Fibroblast of skin of abdomen (primary cell): ENCODE results near the gene SPIN1.

Experiments used
- DNase-seq: peaks from one replicate; pipeline ENCODE4 v3.0.0-alpha.2; 2013

The SPIN1 gene

DNA sequence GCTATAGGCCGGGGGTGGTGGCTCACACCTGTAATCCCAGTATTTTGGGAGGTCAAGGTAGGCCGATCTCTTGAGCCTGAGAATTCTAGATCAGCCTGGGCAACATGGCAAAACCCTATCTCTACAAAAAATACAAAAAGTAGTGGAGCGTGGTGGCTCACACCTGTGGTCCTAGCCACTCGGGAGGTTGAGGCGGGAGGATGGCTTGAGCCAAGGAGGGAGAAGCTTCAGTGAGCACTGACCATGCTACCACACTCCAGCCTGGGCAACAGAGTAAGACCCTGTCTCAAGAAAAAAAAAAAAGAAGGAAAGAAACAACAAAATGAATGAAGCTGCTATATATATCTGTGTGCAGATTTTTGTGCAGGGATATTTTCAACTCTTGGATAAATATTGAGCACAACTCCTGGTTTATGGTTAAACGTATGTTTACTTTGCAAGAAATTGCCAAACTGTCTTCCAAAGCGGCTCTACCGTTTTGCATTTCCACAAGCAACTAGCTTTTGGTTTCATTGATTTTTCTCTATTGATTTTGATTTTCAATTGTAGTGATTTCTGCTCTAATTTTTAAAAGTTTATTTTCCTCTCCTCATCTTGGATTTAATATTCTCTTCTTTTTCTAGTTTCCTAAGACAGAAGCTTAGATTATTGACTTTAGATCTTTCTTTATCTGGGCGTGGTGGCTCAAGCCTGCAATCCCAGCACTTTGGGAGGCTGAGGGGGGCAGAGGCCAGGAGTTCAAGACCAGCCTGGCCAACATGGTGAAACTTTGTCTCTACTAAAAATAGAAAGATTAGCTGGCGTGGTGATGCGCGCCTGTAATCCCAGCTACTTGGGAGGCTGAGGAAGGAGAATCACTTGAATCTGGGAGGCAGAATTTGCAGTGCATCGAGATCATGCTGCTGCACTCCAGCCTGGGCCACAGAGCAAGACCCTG, 49.2 kb downstream of the SPIN1 start:
- no peak for DNase-seq

DNA sequence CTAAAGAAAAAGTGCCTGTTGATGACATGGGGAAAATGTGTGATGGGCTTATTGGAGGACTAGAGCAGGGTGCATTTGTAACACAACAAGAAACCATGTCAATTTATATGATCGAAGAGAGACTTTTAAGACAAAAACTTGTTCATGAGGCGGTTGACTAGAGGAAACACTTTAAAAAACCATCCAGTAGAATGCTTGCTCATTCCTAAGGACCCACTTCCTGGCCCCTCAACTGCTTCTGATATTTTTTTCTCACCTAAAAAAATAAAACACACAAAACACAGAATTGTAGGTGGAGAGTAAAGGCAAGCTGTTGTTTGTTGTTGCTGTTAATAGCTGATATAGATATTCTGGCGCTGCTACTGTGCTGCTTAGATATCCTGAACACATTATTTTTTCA, 50.6 kb downstream of the SPIN1 start:
- DNase-seq, result no peak

DNA sequence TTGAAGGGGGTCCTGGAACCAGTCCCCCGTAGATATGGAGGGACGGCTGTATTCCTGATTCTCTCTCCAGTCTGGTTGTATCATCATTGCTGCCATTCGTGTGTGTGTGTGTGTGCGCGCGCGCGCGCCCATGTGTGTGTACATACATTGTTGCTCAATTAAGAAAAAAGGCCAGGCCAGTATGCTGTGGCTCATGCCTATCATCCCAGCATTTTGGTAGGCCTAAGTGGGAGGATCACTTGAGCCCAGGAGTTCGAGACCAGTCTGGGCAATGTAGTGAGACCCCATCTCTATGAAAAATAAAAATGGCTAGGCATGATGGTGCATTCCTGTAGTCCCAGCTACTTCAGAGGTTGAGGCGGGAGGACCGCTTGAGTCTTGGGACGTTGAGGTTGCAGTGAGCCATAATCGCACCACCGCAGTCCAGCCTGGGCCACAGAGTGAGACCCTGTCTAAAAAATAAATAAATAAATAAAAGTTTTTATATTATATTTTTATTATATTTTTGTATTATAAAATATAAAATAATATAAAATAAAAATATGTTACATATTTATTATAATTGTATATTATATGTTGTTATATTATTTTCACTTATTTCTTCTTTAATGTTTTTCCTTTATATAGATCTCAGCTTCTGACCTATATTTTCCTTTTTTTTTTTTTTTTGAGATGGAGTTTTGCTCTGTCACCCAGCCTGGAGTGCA, 53.2 kb downstream of the SPIN1 start:
- DNase-seq, result no peak

- no peak for DNase-seq
Measured at GRCh38 chr9:88443480-88444113, 55.4 kb downstream of the SPIN1 start.

DNA sequence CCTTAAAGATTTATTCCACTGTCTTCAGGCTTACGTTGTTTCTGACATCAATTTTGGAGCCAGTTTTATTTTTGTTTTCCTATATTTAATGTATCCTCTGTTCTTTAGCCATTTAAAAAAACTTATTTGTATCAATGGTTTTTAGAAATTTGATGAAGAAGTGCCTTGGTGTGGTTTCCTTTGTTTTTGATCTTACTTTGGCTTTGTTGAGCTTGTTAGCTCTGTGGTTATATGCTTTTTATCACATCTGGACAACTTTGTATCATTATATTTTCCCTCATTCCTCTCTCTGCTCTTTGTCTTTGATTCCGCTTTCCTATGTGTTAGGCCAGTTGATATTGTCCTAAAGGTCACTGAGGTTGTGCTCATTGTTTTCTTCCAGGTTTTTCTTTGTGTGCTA, 58.5 kb downstream of the SPIN1 start:
- no peak for DNase-seq

DNA sequence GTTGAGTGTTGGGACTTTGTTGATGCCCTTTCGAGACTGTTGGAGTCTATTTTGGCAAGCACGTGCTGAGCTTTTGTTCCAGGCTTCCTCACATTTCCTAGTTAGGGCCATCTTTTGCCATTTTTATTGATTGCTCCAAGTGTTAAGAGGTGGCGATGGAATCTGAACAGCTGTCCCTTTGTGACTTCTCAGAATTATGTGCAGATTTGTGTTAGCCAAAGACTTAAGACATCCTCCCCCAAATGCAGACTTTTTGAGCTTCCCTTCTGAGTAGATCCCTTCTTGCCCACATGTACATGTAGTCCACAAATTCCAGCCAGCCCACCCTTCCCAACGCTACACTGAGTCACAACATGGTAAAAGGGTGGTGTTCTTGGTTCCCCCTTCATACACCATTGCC, 59.2 kb downstream of the SPIN1 start:
- DNase-seq, result no peak

DNA sequence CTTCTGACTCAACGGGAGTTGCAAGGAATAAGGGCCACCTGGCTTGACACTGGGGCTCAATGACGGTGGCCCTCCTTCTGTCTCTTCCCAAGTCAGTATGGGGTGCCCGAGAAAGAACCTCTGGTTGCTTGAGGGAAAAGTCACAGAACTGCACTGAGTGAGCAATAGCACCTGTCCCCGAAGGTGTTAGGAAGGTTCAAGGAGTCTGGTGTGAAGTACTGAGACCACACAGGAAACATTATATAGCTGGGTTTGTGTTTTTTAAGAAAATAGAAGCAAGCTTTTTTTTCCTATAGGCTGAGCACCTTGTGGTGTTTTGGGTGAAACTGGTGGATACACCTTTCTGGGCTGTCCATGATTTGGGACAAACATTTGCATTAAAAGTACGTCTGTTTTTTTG, 62.9 kb downstream of the SPIN1 start:
- no peak for DNase-seq

GRCh38 chr9:88458716-88459465, 70.6 kb downstream of the SPIN1 start:
- DNase-seq, result peak; percentile 96

DNA sequence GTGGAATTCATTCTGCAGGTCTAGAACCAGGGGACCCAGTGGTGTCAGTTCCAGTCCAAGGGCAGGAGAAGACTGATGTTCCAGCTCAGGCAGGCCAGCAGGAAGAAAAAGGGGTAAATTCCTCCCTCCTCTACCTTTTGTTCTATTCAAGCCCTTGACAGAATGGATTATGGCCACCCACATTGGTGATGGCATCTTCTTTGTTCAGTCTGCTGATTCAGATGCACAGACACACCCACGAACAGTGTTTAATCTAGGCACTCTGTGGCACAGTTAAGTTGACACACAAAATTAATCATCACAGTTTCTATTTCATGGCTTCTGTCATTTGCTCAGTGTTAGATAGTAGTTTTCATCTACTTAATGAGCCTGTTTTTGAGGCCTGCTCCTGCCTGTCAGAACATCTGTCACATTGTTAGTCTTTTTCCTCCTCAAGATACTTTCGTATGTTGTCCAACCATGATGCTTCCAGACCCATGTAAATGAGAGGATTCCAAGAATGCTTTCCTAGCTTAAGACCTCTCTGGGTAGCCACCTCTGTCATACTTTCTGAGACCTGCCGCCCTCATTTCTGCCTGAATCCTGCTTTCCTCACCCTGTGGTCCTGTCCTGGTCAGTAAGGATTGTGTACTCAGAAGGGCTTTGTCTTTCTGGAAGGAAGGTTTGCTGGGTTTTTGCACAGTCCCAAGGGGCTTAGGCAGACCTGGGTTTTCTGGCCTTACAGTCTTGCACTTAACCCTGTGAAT, 72.5 kb downstream of the SPIN1 start:
- DNase-seq, result peak; percentile 21

GRCh38 chr9:88462191-88462590, 73.9 kb downstream of the SPIN1 start:
- peak; percentile 73 for DNase-seq

- DNase-seq, result no peak
Measured at GRCh38 chr9:88464851-88465250, 76.6 kb downstream of the SPIN1 start.

DNA sequence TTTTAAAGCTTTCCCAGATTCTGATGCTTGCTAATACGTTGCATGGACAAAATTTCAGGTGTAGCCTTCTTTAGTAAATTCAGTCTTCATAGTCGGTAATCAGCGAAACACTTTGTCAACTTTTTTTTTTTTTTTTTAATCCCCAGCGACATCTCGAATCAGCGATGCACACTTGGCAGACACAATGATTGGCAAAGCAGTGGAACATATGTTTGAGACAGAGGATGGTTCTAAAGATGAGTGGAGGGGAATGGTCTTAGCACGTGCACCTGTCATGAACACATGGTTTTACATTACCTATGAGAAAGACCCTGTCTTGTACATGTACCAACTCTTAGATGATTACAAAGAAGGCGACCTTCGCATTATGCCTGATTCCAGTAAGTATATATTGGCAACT, 80.0 kb downstream of the SPIN1 start:
- DNase-seq, result no peak

DNA sequence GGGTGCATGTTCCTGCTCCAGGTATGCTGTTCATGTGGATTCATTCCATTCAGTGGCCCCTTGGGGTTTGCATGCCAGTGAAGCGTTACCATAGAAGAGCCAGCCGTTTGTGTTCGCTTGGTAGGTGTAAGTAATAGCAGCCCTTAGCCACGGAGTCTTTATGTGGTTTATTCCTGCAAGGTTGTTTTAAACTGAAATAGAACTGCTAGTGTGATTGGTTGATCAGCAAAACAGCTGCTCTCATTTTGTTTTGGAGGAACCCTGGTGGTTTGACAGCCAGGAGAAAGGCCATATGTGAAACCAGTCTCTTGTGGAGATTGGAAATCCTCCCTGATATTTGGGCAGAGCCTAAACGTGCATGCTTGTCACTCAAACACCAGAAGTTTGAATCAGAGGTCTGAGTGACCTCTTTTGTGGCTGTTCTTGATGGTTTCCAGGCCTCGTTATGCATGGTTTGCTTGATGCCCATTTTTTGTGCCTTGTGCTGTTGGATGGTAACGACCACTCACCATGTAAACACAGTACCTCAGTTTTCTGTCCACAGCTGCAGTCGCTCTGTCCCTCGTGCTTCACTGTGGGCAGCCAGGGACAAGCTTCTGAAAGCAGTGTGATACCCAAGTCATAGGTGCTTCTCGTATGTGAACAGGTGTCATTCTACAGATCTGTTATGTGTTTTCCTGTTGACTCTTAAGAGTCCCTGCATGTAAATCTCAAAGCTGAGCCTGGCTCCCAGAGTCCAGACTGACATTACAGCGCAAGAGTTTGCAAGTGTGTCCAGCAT, 88.4 kb downstream of the SPIN1 start:
- peak; percentile 60 for DNase-seq

GRCh38 chr9:88477300-88477751, 89.1 kb downstream of the SPIN1 start:
- peak; percentile 99 for DNase-seq

- no peak for DNase-seq
Measured at GRCh38 chr9:88478246-88478645, 90.0 kb downstream of the SPIN1 start.

DNA sequence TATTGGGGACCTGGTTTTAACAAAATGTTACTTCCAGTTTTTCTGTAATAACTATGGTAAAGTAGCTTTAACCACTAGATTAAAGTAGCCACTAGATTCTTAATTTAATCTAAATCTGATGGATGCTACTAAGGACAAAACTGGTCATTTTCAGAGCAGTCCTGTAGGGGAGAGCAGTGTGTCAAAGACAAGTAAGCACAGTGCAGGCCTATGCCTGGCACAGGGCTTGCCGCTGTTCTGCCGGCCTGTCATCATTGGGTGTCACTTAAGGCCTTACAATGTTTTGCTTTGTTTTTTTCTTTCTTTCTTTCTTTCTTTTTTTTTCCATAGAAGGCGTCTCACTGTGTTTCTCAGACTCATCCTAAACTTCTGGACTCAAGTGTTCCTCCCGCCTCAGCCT, 93.7 kb downstream of the SPIN1 start:
- no peak for DNase-seq

GRCh38 chr9:88488166-88488565, 99.9 kb downstream of the SPIN1 start:
- no peak for DNase-seq

GRCh38 chr9:88494983-88495721, 106.9 kb downstream of the SPIN1 start:
- DNase-seq, result no peak

DNA sequence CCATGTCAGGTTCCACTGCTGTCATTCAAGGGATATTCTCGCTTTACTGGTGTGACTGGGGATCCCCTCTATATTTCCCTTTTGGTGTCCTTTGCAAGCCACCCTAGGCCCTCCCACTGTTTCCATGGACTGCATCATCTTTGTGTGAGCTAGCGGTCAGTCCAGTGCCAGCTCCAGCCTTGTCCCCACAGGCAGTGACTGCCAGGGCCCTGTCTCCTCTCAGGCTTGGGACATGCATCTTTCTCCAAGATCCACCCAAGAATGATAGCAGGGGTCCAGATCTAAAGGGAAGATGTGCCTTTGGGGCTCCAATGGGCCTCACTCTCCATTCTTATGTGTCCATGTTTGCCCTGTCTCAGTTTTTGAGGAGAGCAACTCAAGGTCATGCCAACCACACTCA, 109.0 kb downstream of the SPIN1 start:
- DNase-seq, result no peak

GRCh38 chr9:88498880-88499279, 110.6 kb downstream of the SPIN1 start:
- no peak for DNase-seq
